ENCODE data around the gene RALGDS.
"Not testable (repeated sequence)": the region's sequence is repeated elsewhere in the genome, so short reads cannot be mapped to it uniquely, and the experiment has no call there.

Gene RALGDS

GRCh38 chr9:133104718-133105460 lies 16.2 kb downstream of the RALGDS start:
- DNase-seq = peak; percentile 15

GRCh38 chr9:133103987-133104505 lies 17.0 kb downstream of the RALGDS start:
- DNase-seq = no peak

- DNase-seq = peak; percentile 72
These were observed 17.7 kb downstream of the RALGDS start for GRCh38 chr9:133103183-133103986.

GRCh38 chr9:133102190-133103021 lies 18.6 kb downstream of the RALGDS start:
- no peak for DNase-seq

DNA sequence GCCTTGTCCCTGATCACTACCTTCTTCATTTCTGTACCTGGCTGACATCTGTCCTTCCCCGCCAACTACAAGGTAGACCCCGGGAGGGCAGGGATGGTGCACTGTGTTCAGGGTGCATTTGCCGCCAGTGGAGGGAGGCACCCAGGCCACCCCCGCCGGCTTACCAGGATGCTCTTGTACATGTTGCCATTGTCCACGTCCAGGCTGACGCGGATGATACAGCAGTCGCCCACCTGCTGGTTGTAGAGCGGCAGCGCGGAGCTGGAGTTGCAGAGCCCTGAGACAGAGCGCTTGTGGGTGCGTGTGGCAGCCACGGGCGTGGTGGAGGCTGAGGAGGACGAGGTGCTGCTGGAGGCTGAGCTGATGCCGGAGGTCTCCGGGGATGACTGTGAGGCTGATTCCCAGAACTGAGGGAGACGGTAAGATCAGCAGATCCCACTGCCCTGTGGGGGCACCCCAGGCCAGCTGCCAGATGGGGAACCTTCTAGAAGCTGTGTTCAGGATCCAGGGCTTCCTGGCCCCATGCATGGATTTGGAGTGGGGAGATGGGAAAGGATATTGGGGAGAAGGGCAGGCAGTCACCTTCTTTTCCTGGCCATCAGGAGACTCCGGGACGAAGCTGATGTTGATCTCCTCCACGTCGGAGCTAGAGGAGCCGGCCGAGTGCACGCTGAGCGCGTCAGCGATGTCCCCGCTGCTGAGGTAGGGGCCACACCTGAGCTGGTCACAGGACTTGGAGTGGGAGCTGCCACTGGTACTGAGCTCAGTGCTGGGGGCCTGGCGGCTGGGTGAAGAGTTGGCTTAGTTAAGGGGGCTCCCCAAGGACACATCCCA lies 19.5 kb downstream of the RALGDS start:
- no peak for DNase-seq

GRCh38 chr9:133100506-133101355 lies 20.3 kb downstream of the RALGDS start:
- no peak for DNase-seq

- no peak for DNase-seq
These were observed 21.1 kb downstream of the RALGDS start for GRCh38 chr9:133099726-133100505.

- DNase-seq = no peak
These were observed 22.2 kb downstream of the RALGDS start for GRCh38 chr9:133098871-133099270.

- no peak for DNase-seq
These were observed 22.8 kb downstream of the RALGDS start for GRCh38 chr9:133098104-133098754.

DNA sequence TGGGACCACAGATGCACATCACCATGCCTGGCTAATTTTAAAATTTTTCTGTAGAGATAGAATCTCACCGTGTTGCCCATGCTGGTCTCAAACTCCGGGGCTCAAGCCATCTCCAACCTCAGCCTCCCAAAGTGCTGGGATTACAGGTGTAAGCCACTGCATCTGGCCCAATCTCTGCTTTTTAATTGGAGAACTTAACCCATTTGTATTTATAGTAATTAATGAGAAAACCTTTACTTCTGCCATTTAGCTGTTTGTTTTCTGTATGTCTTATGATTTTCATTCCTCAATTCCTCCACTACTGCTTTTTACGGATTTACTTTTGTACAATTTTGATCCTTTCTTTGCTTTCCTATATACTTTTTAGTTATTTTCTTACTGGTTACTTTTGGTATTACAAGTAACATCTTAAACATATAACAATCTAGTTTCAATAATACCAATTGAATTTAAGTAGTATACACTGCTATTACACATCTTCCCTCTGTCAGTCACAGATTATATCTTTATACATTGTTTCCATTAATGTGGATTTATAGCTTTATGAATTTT lies 26.1 kb downstream of the RALGDS start:
- DNase-seq = no peak

- not testable (repeated sequence) for DNase-seq
These were observed 26.7 kb downstream of the RALGDS start for GRCh38 chr9:133094351-133094750.

- no peak for DNase-seq
These were observed 30.2 kb downstream of the RALGDS start for GRCh38 chr9:133090752-133091385.

- no peak for DNase-seq
These were observed 30.9 kb downstream of the RALGDS start for GRCh38 chr9:133090187-133090586.

DNA sequence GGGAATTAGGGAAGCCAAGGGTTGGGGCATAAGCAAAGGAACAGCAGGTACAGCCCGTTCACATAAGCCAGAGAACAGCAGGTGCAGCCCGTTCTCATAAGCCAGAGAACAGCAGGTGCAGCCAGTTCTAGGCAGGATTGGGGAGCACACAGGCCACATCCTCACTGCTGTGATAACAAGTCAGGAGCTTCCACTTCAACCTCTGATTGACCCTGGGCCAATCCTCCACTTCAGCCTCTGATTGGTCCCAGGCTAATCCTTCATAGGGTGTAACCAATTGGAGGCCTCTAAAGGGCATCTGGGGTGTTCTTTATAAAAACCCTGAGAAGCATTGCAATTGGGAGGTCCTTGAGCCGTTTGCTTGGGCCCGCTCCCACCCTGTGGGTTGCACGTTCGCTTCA lies 31.8 kb downstream of the RALGDS start:
- DNase-seq = no peak

- DNase-seq = no peak
These were observed 32.3 kb downstream of the RALGDS start for GRCh38 chr9:133088756-133089155.

GRCh38 chr9:133088146-133088750 lies 32.8 kb downstream of the RALGDS start:
- no peak for DNase-seq

GRCh38 chr9:133087429-133088145 lies 33.5 kb downstream of the RALGDS start:
- DNase-seq = no peak

- no peak for DNase-seq
These were observed 34.1 kb downstream of the RALGDS start for GRCh38 chr9:133086894-133087293.

Measured in activated CD4-positive, CD25-positive, alpha-beta regulatory T cell treated with anti-CD3 and anti-CD28 coated beads, Interleukin-2, amount 50 U/mL, for 72 hours (primary cell).